Measurements from ENCODE around the gene ING2. TPM values are rescaled to one million over a fixed set of nuclear protein-coding genes. Genes with fewer than 3 reads are reported as not detected.
"Not testable (repeated sequence)": the region's sequence is repeated elsewhere in the genome, so short reads cannot be mapped to it uniquely, and the experiment has no call there.

ING2 gene
- total and polyA plus RNA-seq, 4 donors = 3.9 to 8.8 (median 5.1) TPM

- H3K4me3 ChIP-seq (ENCODE audit: low read depth in 1 of 3, low read length in 3 of 3) = no peak overlapping the region
- no peaks in the 10 kb centered on the region for H3K36me3 ChIP-seq (ENCODE audit: control insufficient read depth in 4 of 4, insufficient read depth in 3 of 4, low read depth in 1 of 4, low read length in 3 of 4)
- H3K9me3 ChIP-seq (ENCODE audit: control insufficient read depth in 4 of 4, low read length in 3 of 4) = no peaks in the 10 kb centered on the region
- no peak for DNase-seq (ENCODE audit: low spot score)
- H3K4me1 ChIP-seq (ENCODE audit: control insufficient read depth in 4 of 4, insufficient read depth in 4 of 4, low read length in 3 of 4) = no peaks in the 10 kb centered on the region
- no peak for TF ChIP-seq FOXA1 (IDR thresholded peaks at IDR 0.05)
- TF ChIP-seq RAD21 (IDR thresholded peaks at IDR 0.05) = no peak
- no peak for TF ChIP-seq REST (IDR thresholded peaks at IDR 0.05)
- no peak for TF ChIP-seq SP1 (IDR thresholded peaks at IDR 0.05)
- no peak for TF ChIP-seq JUND (IDR thresholded peaks at IDR 0.05)
- TF ChIP-seq ZBTB33 (IDR thresholded peaks at IDR 0.05) = no peak
- TF ChIP-seq TAF1 (conservative IDR thresholded peaks at IDR 0.05) = no peak
- TF ChIP-seq CTCF (IDR thresholded peaks at IDR 0.05; ENCODE audit: low read depth, low read length, missing input control) = no peak
- H3K9ac ChIP-seq (ENCODE audit: low read depth in 1 of 2, low read length in 2 of 2) = no peak overlapping the region
- H3K27me3 ChIP-seq (ENCODE audit: control insufficient read depth in 4 of 4, insufficient read depth in 4 of 4, low read length in 3 of 4) = no peaks in the 10 kb centered on the region
- no peak overlapping the region for H3K27ac ChIP-seq (ENCODE audit: low read depth in 1 of 2, low read length in 2 of 2)
- WGBS = 79% methylated on average over 5 of the region's 5 CpGs
Observed at GRCh38 chr4:183458005-183458404, 46.9 kb upstream of the ING2 start.

GRCh38 chr4:183463903-183464619, 40.8 kb upstream of the ING2 start:
- not testable (repeated sequence) for H3K9ac ChIP-seq (ENCODE audit: low read depth in 1 of 2, low read length in 2 of 2); H3K36me3 ChIP-seq (ENCODE audit: control insufficient read depth in 4 of 4, insufficient read depth in 3 of 4, low read depth in 1 of 4, low read length in 3 of 4); H3K27me3 ChIP-seq (ENCODE audit: control insufficient read depth in 4 of 4, insufficient read depth in 4 of 4, low read length in 3 of 4); H3K4me3 ChIP-seq (ENCODE audit: low read depth in 1 of 3, low read length in 3 of 3); H3K9me3 ChIP-seq (ENCODE audit: control insufficient read depth in 4 of 4, low read length in 3 of 4); DNase-seq (ENCODE audit: low spot score); H3K27ac ChIP-seq (ENCODE audit: low read depth in 1 of 2, low read length in 2 of 2)
- peaks cover 0 to 10% (median 4%) of the 10 kb centered on the region in 4 donors for H3K4me1 ChIP-seq (ENCODE audit: control insufficient read depth in 4 of 4, insufficient read depth in 4 of 4, low read length in 3 of 4)
- WGBS = 59% methylated on average over 9 of the region's 11 CpGs

- not testable (repeated sequence) for H3K4me3 ChIP-seq (ENCODE audit: low read depth in 1 of 3, low read length in 3 of 3); H3K9ac ChIP-seq (ENCODE audit: low read depth in 1 of 2, low read length in 2 of 2); H3K9me3 ChIP-seq (ENCODE audit: control insufficient read depth in 4 of 4, low read length in 3 of 4); H3K36me3 ChIP-seq (ENCODE audit: control insufficient read depth in 4 of 4, insufficient read depth in 3 of 4, low read depth in 1 of 4, low read length in 3 of 4); H3K27me3 ChIP-seq (ENCODE audit: control insufficient read depth in 4 of 4, insufficient read depth in 4 of 4, low read length in 3 of 4); DNase-seq (ENCODE audit: low spot score); H3K27ac ChIP-seq (ENCODE audit: low read depth in 1 of 2, low read length in 2 of 2)
- WGBS = 58% methylated on average over 5 of the region's 5 CpGs
- peaks cover 0 to 11% (median 4%) of the 10 kb centered on the region in 4 donors for H3K4me1 ChIP-seq (ENCODE audit: control insufficient read depth in 4 of 4, insufficient read depth in 4 of 4, low read length in 3 of 4)
Observed at GRCh38 chr4:183465879-183466278, 39.0 kb upstream of the ING2 start.

Data from liver (tissue), 9 donors.